Hematopoietic multipotent progenitor cell treated with erythropoietin and hydrocortisone succinate and interleukin-3 and kit ligand, for 17 days (in vitro differentiated cells): Measurements from ENCODE around the gene IPO4.

Experiments used
- DNase-seq: peaks from one replicate; pipeline ENCODE4 v3.0.0-alpha.2; 2015; ENCODE audit warnings: low spot score

The IPO4 gene

GRCh38 chr14:24192933-24193332 lies 4.3 kb upstream of the IPO4 start:
- DNase-seq = no peak

- DNase-seq = no peak
Observed at GRCh38 chr14:24190416-24190815, 1.8 kb upstream of the IPO4 start.

GRCh38 chr14:24189460-24189859 lies 844 bp upstream of the IPO4 start:
- no peak for DNase-seq

- DNase-seq = no peak
Observed at GRCh38 chr14:24189059-24189375, 401 bp upstream of the IPO4 start.

DNA sequence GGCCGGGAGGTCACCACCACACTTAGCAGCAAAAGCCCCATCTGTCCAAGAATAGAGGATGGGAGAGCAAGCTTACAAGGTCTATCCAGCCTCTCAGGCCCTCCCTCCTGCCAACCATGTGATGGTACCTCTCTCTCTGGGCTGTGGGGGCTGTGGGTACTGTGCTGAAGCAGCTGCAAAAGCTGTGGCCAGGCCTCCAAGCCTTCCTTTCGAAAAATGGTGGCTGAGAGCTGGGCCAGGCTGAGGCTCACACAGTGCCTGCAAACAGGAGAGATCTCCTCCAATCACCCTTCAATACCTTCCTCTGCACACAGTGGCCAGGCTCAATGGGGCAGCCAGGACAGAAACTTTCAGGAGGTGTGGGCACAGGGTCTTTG lies 1.1 kb downstream of the IPO4 start:
- DNase-seq = no peak

- DNase-seq = no peak
Observed at GRCh38 chr14:24186831-24187538, 1.6 kb downstream of the IPO4 start.

DNA sequence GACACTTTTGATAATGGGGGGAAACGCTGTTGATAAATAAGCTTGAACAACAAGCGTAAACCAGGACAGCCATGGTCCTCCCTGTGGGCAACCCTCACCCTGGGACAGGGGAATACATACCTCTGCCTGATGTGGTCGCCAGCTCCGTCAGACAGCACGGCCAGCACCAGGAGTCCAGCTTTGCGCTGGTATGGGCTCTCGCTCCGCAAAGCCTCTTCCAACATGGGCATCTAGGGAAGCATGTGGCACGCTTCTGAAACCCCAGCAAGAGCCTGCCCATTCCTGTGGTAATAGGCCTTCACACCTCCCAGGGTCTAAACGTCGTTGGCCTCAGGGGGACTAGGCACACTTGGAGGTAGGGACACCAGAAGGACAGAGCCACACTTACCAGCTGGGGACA lies 2.9 kb downstream of the IPO4 start:
- no peak for DNase-seq

- no peak for DNase-seq
Observed at GRCh38 chr14:24185026-24185425, 3.6 kb downstream of the IPO4 start.

- no peak for DNase-seq
Observed at GRCh38 chr14:24184104-24184970, 4.3 kb downstream of the IPO4 start.

DNA sequence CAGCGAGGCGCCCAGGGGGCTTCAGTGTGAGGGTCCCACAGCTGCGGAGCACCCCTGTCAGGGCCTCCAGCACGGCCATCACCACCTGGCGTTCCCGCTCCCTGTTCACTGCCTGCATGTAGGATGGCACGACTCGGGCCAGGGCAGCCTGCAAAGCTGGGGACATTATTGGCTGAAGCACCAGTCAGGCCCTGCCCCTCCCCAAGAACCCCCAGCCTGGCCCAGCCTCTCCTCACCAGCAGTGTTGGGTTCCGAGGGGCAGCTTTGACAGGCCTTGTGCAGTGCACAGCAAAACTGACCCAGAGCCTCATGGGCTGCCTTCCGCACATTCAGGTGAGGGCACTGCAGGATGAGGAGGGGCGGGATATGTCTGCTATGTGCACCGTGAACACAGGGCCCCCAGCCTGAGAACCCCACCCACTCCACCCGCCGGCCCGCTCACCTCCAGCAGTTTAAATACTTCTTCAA lies 5.6 kb downstream of the IPO4 start:
- DNase-seq = no peak

DNA sequence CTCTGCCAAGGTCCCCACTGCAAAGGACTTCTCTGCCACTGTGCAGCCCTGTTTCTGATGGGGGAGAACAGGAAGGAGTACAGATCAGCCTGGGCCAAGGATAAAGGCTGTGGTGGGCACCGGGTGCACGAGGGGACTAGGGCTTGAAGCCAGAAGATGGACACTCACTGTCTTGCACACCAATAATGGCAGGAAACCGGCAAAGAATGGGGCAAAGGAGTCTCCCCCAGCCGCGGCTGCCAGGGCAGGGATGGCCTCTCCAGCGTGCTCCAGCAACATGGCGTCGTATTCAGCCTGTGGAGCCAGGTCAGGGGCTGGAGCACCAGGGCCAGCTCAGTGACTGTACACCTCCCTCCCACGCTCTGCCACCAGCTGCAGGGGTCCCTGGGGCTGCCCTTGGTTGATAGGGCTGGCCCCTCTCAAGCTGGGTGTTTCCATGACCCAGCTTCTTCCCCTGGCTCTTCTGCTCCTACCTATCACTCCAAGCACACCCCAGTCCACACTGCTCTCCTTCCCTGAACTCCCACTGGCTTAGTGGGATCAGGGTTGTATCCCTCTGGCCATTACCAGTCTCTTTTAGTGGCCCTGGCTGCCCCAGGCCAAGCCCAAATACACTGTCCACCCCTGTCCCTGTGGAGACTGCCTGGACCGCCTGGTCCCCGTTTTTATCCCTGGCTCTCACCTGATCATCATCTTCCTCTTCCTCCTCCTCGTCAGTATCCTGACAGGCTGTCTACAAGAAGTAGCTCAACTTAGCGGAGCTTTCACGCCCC lies 6.3 kb downstream of the IPO4 start:
- no peak for DNase-seq

DNA sequence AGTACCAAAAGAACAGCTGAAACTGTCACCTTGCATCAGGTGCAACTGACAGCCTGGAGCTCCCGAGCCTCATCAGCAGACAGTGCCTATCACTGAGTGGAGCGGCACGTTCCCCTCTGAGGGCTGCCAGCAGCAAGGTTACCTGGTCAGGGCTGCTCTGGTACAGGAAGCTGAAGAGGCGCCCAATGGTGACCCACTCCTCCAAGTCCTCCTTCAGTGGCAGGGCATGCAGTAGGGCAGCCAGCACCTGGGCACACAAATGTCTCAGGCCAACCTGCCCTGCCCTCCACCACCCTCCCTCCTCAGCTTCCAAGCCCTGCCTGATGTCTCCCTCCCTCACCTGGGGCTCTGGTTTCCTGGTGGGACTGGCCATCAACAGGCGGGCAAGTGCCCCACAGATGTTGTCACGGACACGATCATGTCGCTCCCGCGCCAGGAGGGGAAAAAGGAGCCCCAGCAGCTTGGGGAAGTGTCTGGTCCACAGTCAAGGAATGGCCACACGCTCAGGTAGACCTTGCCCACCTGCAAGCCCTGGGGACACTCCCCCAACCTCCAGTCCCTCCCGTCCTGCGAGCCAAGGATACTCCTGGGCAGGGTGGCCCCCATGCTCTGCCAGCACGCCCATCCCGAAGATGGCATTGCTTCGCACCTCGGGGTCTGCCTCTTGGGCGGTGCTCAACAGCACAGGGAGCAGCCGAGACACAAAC lies 7.1 kb downstream of the IPO4 start:
- DNase-seq = no peak

GRCh38 chr14:24179961-24180796 lies 8.4 kb downstream of the IPO4 start:
- no peak for DNase-seq

- DNase-seq = no peak
Observed at GRCh38 chr14:24179294-24179960, 9.2 kb downstream of the IPO4 start.

DNA sequence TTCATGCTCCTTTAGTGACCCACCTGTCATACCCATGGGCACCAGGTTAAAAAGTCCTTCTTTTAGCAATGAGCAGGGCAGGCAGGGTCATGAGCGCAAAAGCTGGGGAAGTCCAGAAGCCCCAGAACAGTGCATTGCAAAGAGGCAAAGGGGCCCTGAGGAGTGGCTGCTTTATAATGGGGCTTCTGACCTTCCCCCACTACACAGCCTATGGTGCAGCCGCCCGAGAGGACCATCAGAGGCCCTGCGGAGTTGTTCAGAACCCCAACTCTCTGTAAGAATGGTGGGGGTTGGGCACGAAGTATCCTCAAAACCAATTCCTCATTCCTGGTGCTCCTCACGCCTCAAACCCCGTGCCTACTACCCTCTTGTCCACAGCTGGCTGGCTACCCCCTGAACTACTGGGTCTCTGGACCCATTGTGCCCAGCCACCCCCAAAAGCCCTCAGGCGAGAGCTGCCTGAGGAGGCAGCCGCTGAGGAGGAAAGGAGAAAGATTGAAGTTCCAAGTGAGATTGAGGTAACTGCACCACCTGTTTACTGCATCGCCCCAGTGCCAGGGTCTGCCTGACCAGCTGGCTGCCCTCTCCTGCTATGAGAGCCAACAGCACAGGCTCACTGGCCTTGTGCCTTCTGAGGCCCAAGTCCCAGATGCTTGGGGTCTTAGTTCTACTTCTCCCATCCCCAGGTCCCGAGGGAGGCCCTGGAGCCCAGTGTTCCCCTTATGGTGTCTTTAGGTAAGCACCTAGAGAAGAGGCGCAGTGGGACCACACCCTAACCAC lies 10.0 kb downstream of the IPO4 start:
- DNase-seq = no peak

GRCh38 chr14:24177891-24178290 lies 10.7 kb downstream of the IPO4 start:
- no peak for DNase-seq

DNA sequence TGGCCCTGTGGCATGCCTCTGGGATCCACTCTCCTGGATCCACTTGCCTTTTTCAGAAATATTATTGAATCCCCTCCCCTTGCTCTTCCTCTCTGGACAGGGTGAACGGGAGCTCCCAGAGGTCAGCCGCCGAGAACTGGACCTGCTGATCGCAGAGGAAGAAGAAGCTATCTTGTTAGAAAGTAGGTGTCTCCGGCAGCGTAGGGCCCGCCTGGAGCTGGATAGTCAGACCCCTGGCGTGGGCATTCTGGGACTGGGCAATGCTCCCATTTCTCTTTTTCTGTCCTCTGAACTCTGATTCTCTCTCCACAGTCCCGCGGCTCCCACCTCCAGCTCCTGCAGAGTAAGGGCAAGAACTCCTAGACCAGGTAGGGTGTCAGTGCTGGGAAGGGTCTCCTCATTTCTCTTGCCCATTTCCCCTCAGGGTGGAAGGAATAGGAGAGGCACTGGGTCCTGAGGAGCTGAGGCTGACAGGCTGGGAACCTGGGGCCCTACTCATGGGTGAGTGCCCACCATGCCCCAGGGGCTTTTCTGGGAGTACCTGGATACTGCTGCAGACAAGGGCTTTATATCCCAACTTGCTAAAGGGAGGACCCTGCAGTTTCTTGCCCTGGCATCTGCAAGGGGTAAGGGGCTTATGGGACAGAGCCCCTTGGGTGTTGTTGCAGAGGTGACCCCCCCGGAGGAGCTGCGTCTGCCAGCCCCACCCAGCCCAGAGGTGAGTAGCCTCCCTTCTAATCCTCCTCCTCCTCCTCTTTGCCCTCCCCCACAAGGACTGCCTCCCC lies 11.4 kb downstream of the IPO4 start:
- DNase-seq = no peak

DNA sequence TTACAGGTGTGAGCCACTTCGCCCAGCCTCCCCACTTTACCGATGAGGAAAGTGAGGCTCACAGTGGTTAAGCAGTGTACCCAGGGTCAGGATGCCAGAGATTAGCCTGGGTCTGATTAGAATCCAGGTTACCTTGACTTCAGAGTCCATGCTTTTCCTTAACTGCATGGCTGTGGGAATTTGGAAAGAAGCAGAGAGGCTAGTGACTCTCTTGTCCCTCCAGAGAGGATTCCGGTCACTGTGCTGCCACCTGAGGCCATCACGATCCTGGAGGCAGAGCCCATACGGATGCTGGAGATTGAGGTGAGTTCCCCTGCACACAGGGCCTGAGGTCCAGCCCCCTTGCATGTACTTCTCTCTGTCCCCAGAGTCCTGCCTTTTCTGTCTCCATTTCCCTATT lies 12.0 kb downstream of the IPO4 start:
- no peak for DNase-seq

DNA sequence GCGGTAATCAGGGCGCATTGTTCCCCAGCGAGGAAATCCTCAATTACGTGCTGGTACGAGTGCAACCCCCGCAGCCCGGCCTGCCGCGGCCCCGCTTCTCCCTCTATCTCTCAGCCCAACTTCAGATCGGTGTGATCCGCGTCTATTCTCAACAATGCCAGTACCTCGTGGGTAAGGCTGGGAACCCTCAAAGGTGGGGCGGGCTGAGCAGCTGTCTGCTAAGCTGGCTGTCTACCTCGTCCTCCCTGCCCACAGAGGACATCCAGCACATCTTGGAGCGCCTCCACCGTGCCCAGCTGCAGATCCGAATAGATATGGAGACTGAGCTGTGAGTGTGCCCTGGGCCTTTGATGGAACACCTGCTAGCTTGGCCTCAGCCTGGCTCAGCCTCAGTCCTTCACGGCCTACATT lies 15.7 kb downstream of the IPO4 start:
- no peak for DNase-seq
